HG02852 (cell line): ENCODE results near the gene KRTAP9-7.
"Not testable (repeated sequence)": the region's sequence is repeated elsewhere in the genome, so short reads cannot be mapped to it uniquely, and the experiment has no call there.

Experiments
- ATAC-seq: cut with Tn5 transposase; IDR thresholded peaks from one replicate; pipeline ENCODE4 v1.9.1; 2021; ENCODE audit warnings: mild to moderate bottlenecking, moderate library complexity; ENCODE audit not compliant: unreplicated experiment

KRTAP9-7 gene

GRCh38 chr17:41275648-41276190, at the start of gene KRTAP9-7:
TSS of gene KRTAP9-7 (plus strand) at chr17:41275698. CDS start at chr17:41275698, 0 bp downstream.
- ATAC-seq: not testable (repeated sequence)

GRCh38 chr17:41226051-41226450, 49.4 kb upstream of the KRTAP9-7 start:
- ATAC-seq: no peak

GRCh38 chr17:41226598-41227095, 48.9 kb upstream of the KRTAP9-7 start, which contains the start of gene KRTAP9-2:
TSS of gene KRTAP9-2 (plus strand) at chr17:41226648. CDS start at chr17:41226655, 7 bp downstream.
- ATAC-seq: not testable (repeated sequence)

GRCh38 chr17:41230094-41230493, 45.4 kb upstream of the KRTAP9-7 start:
- no peak for ATAC-seq

- no peak for ATAC-seq
These were observed 43.8 kb upstream of the KRTAP9-7 start for GRCh38 chr17:41231731-41232130.

DNA sequence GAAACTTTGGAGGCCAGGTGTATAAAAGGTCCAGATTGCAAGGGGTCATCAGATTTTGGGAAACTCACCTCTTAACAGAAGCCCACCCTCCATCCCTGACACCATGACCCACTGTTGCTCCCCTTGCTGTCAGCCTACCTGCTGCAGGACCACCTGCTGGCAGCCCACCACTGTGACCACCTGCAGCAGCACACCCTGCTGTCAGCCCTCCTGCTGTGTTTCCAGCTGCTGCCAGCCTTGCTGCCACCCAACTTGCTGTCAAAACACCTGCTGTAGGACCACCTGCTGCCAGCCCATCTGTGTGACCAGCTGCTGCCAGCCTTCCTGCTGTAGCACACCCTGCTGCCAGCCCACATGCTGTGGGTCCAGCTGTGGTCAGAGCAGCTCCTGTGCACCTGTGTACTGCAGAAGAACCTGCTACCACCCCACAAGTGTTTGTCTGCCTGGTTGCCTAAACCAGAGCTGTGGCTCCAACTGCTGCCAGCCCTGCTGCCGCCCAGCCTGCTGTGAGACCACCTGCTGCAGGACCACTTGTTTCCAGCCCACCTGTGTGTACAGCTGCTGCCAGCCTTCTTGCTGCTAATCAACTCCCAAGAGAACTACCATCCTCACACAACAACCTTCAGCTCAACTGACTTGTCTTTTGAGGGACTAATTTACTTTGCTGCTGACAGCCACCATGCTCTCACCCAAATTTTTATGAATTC, 42.9 kb upstream of the KRTAP9-7 start, which contains the start of gene KRTAP9-3:
TSS of gene KRTAP9-3 (plus strand) at position 51 of the 707 bp plus-strand sequence. CDS start at position 104, 53 bp downstream.
- not testable (repeated sequence) for ATAC-seq

DNA sequence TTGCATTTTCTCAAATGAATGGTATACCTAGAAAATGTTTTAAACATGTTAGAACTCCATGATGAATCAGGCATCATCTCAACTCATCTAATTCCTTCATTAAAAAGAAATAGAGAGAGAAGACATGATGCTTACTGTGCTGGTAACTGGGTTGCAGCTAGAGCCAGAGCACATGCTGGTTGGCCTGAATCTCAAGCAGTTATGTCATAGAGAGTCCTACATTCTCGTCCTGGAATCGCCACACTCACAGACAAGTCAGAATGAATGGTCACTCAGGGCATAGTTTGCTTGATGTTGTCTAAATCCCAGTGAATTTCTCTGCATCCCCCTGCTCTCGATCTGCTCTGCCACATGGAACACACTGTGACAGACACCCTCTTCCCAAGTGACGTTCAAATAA, 38.4 kb upstream of the KRTAP9-7 start:
- not testable (repeated sequence) for ATAC-seq

DNA sequence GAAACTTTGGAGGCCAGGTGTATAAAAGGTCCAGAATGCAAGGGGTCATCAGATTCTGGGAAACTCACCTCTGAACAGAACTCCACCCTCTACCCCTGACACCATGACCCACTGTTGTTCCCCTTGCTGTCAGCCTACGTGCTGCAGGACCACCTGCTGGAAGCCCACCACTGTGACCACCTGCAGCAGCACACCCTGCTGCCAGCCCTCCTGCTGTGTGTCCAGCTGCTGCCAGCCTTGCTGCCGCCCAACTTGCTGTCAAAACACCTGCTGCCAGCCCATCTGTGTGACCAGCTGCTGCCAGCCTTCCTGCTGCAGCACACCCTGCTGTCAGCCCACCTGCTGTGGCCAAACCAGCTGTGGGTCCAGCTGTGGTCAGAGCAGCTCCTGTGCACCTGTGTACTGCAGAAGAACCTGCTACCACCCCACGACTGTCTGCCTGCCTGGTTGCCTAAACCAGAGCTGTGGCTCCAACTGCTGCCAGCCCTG, 37.5 kb upstream of the KRTAP9-7 start, which contains the start of gene KRTAP9-8:
TSS of gene KRTAP9-8 (plus strand) at position 51 of the 489 bp plus-strand sequence. CDS start at position 104, 53 bp downstream.
- not testable (repeated sequence) for ATAC-seq

- not testable (repeated sequence) for ATAC-seq
These were observed 28.3 kb upstream of the KRTAP9-7 start for GRCh38 chr17:41246995-41247787.

DNA sequence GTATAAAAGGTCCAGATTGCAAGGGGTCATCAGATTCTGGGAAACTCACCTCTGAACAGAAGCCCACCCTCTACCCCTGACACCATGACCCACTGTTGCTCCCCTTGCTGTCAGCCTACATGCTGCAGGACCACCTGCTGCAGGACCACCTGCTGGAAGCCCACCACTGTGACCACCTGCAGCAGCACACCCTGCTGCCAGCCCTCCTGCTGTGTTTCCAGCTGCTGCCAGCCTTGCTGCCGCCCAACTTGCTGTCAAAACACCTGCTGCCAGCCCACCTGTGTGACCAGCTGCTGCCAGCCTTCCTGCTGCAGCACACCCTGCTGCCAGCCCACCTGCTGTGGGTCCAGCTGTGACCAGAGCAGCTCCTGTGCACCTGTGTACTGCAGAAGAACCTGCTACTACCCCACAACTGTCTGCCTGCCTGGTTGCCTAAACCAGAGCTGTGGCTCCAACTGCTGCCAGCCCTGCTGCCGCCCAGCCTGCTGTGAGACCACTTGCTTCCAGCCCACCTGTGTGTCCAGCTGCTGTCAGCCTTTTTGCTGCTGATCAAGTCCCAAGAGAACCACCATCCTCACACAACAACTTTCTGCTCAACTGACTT, 25.8 kb upstream of the KRTAP9-7 start, which contains the start of gene KRTAP9-4:
TSS of gene KRTAP9-4 (plus strand) at position 51 of the 604 bp plus-strand sequence. CDS start at position 85, 34 bp downstream.
- ATAC-seq: not testable (repeated sequence)

DNA sequence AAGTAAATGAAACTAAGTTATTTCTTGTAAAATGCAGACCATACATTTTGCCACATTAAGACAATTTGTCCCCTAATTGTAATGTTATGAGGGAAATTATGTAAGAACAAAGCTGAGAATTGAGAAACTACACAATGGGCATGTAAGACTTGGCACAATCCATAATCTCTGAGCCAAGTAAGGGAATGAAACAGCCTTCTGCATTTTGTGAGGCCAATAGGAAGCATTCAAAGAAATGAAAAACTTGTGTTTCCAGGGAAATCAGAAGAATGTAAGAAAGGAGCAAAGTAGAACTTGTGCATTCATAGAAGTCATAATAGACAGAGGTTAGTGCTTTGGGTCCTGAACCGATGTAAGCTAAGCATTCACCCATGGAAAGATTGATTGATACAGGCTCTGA, 24.2 kb upstream of the KRTAP9-7 start:
- ATAC-seq: no peak

GRCh38 chr17:41254861-41255260, 20.6 kb upstream of the KRTAP9-7 start:
- no peak for ATAC-seq

GRCh38 chr17:41255381-41256290, 19.9 kb upstream of the KRTAP9-7 start, which contains the start of gene KRTAP9-9:
TSS of gene KRTAP9-9 (plus strand) at chr17:41255384.
- not testable (repeated sequence) for ATAC-seq

GRCh38 chr17:41256291-41256685, 19.2 kb upstream of the KRTAP9-7 start:
- ATAC-seq: no peak

DNA sequence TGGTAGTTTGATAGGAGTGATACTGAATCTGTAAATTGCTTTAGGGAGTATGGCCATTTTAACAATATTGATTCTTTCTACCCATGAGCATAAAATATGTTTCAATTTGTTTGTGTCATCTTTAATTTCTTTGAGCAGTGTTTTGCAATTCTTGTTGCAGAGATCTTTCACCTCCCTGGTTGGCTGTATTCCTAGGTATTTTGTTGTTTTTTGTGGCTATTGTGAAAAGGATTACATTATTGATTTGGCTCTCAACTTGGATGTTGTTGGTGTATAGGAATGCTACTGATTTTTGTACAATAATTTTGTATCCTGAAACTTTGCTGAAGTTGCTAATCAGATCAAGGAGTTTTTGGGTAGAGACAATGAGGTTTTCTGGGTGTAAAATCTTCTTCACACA, 17.1 kb upstream of the KRTAP9-7 start:
- no peak for ATAC-seq

- ATAC-seq: no peak
These were observed 12.3 kb upstream of the KRTAP9-7 start for GRCh38 chr17:41263212-41263611.

GRCh38 chr17:41264599-41264998, 10.9 kb upstream of the KRTAP9-7 start:
- ATAC-seq: no peak

- ATAC-seq: no peak
These were observed 10.4 kb upstream of the KRTAP9-7 start, which contains the start of gene KRTAP9-6 for GRCh38 chr17:41265078-41265477. TSS of gene KRTAP9-6 (plus strand) at chr17:41265378. CDS start at chr17:41265378, 0 bp downstream.

DNA sequence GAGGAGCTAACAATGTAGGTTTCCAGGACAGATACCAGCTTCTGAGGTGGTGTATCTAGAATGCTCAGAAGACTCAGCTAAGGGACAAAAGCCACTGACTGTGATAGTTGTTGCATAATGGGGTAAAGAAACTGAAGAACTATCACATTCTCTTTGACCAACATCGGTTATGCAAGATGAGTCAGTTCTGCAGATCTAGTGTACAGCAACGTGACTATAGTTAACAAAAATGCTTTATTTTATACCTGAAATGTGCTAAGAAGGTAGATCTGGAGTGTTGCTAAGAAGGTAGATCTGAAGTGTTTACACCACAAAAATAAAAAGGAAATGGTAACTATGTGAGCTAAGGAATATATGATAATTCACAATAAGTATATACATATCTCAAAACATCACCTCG, 7.8 kb upstream of the KRTAP9-7 start:
- ATAC-seq: no peak
